Left lobe of liver (tissue), 2 donors: ENCODE results near the gene CFAP91. TPM values are rescaled to one million over a fixed set of nuclear protein-coding genes. Genes with fewer than 3 reads are reported as not detected.
"Not testable (repeated sequence)": the region's sequence is repeated elsewhere in the genome, so short reads cannot be mapped to it uniquely, and the experiment has no call there.

Source experiments
- ATAC-seq: fragments of 200-7000 bp; cut with Tn5 transposase; one replicate; pipeline ENCODE4 v1.9.1; 2020; ENCODE audit warnings: mild to moderate bottlenecking, moderate library complexity
- DNase-seq: peaks from one replicate; pipeline ENCODE4 v3.0.0-alpha.2; 2020; ENCODE audit warnings: low spot score
- total RNA-seq: library from RNA; stranded (reverse); gene quantifications from one replicate; pipeline ENCODE4 v1.2.1, GENCODE V29; 2021
- donor health status: DM: no; HTN: no; CAD: no; lungs with moderate emphysema.
- donor health status: DM: no; HTN: yes; CAD: no.

CFAP91 gene
- total RNA-seq, 1 donor from 2014 or later: 0.55 TPM

DNA sequence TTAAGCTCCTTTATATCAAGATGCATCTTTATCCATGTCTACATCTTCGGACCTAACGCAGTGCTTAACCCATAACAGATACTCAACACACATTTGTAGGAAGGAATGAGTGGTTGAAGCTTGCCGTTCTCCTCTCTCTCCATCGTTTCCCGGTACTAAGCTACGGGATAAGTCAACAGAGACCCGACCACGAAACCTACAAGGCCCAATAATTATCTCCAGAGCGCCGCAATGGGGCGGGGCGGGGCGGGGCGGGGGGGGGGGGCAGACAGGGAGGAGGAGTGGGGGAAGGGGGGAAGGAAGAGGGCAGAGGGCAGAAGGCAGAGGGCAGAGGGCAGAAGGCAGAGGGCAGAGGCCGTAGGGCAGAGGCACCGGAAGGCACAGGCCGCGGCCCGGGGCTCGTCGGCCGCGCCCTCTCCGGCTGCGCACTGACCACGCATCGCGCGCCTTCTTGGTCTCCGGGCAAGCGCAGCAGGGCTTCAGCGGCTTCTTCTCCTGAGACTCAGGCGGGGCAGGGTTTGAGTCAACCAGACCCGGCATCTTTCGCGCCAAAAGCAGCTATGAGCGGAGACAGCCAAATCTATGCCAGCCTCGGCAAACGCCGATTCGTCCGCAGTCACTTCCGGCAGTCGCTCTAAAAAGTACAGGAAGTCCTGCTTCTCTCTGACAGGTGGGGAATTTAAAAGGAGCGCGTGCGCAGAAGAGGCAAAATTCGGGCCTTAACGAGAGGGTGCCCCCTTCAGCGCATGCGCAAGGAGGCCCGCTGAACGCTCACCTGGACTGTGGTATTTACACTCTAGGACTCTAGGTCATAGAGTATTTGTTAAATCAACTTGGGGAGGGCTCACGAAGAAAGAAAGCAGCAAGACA is 25.8 kb upstream of the CFAP91 start, which contains the start of gene COX17:
Gene COX17, minus strand, starts transcription at position 636 of the 870 bp plus-strand sequence. Its CDS starts 96 bp downstream, at position 540.
- ATAC-seq (peak; percentile 97), DNase-seq (peak; percentile 99)

DNA sequence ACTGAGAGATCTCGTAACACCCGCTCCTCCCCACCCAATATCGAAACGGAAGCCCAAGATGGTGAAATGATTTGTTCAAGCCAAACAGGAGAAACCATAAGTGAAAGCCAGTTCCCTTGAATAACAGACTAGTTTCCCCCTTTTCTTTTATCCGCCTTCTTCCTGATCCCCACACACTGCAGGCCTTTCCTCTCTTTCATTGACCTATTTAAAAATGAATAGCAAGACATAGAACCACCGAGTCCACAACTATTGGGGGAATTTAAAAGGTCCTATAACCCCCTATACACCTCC is 25.2 kb upstream of the CFAP91 start:
- DNase-seq (no peak), ATAC-seq (no peak)

DNA sequence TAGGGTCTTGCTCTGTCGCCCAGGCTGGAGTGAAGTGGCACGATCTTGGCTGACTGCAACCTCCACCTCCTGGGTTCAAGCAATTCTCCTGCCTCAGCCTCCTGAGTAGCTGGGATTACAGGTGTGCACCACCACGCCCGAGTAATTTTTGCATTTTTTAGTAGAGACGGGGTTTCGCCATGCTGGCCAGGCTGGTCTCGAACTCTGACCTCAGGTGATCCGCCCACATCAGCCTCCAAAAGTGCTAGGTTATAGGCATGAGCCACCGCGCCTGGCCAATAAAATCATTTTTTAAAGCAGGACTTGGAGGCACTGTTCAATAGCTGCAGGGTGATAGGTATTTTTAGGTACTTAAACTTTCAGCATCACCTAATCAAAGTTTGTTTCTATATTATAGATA is 24.6 kb upstream of the CFAP91 start:
- ATAC-seq, DNase-seq: not testable (repeated sequence)

DNA sequence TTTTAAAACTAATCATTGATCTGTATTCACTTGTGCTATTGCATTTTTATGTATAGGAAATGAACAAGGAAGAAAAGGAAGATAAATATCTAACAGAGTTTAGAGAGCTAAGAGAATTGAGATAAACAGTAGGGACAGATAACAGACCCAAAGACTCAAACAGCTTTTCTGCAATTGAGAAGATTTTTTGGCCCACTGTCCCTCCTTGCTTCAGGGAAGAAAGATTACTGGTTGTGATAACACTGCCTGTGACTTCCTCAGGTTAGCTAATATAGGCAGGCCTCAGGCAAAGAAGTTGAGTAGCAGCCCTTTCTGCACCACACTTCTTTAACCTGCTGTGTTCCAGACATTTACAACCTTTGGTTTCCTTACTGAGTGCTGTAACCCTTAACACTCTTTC is 22.9 kb upstream of the CFAP91 start:
- ATAC-seq (no peak), DNase-seq (no peak)

DNA sequence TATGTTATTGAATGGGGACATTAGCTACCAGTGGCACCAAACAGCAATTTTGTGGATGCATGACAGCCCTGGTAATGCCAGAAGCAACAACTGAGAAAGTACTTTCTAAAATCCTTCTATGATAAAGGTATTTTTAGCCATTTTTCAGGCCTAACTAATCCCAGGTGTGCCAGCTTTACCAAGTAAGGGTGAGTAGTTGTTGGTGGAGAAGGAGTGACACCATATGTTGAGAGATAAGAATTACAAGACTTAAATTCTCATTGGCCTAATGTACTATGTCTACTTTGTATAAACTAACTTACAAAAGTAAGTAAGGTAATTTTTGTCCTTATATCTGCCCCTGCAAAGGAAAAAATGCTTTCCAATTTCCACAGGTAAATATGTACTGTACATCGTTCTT is 21.5 kb upstream of the CFAP91 start:
- no peak for DNase-seq
- peak; percentile 15 for ATAC-seq

DNA sequence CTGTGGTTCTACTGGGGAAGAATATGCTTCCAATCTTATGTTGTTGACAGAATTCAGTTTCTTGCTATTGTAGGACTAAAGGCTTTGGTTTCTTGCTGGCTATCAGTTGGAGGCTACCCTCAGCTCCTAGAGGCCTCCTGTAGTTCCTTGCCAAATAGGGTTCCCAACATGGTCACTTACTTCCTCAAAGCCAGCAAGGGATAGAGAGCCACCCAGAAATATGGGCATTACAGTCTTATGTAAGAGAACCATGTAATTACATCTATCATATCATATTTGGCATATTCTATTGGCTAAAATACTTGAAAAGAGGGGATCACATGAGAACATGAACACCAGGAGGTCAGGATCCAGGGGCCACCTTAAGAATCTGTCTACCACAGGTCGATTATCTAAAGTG is 19.4 kb upstream of the CFAP91 start:
- no peak for ATAC-seq

DNA sequence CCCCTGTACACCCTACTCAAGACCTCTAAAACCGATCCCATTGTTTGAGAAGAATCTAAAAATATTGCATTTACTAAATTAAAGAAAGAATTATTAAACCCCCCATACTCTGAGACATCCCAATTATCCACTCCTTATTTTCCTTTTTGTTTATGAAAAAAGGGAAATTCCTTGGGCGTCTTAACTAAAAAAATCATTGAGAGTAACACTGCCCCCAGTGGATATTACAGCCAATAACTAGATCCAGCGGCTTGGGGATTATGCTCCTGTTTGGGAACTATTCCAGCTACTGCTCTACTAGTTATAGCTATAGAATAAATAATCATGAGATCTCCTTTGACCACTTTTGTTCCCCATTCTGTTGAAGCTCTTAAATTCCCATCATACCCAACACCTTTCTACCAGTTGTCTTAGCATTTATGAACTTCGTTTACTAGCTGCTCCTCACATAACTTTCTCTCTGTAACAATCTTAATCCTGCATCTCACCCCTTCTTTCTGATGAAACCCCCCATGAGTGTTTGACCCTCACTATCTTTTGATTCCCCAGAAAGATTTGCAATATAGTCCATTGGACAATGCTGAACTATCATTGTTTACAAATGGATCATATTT is 12.7 kb upstream of the CFAP91 start:
- peak; percentile 81 for ATAC-seq

More for the DNA sequence above, 19.4 kb upstream of the CFAP91 start:
- DNase-seq: no peak

DNA sequence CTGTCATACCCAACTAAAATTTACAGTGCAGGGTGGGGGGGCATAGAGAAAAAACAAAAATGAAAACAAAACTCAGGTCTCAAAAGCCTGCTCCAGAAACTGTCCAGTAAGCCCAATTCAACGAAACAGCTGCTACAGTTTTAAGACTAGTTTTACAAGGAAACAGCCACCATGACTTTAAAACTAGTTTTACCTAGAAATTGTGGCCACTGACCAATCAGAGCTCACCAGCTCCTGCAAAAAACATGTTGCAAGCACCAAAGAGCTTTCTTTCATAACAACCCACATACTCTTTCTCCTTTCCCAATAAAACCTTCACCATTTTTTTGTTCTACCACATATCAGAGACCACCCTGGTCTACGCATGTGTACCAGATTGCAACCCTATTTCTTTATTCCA is 7.3 kb upstream of the CFAP91 start:
- no peak for ATAC-seq
- no peak for DNase-seq

More for the DNA sequence above, 12.7 kb upstream of the CFAP91 start:
- DNase-seq: no peak

DNA sequence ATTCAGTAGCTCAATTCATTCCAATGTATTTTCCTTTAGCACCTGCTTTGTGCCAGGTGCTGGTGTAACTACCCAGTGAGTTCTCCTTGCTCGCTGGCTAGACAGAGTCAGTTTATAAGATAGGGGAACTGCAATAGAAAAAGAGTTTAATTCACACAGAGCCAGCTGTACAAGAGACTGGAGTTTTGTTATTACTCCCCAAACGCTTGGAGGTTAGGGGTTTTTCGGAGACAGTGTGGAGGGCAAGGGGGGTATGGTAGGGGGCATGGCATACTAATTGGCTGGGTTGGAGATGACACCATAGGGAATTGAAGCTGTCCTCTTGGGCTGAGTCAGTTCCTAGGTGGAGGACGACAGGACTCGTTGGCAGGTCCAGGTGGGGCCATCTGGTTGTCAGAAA is 5.4 kb upstream of the CFAP91 start:
- ATAC-seq (no peak), DNase-seq (no peak)

DNA sequence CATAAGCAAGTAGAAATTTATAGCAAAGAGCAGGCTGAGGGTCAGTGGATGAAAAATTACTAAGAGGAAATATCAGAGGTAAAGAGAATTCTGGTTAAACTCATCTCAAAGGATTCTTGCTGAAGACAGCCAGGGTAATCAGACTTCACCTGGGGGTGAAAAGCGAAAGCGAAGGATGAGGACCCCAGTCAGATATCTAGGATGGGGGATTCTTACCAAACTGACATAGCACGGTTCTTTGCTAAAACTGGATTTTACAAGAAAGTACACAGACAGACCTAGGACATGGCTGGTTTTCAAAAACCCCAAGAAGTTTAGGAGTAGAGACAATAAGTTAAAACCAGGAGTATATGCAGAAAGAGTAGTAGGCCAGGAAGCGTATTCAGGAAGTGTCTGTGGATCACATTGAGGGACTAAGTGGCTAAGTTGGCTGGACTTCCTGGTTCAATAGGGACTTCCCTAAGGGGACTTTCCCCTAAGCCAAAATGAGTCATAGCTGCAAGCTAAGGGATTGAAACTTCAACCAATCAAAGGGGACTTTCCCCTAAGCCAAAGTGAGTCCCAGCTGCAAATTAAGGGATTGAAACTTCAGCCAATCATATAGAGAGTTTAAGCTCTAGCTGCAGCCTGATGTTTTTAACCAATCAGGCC is 2.4 kb upstream of the CFAP91 start:
- DNase-seq (no peak), ATAC-seq (no peak)

DNA sequence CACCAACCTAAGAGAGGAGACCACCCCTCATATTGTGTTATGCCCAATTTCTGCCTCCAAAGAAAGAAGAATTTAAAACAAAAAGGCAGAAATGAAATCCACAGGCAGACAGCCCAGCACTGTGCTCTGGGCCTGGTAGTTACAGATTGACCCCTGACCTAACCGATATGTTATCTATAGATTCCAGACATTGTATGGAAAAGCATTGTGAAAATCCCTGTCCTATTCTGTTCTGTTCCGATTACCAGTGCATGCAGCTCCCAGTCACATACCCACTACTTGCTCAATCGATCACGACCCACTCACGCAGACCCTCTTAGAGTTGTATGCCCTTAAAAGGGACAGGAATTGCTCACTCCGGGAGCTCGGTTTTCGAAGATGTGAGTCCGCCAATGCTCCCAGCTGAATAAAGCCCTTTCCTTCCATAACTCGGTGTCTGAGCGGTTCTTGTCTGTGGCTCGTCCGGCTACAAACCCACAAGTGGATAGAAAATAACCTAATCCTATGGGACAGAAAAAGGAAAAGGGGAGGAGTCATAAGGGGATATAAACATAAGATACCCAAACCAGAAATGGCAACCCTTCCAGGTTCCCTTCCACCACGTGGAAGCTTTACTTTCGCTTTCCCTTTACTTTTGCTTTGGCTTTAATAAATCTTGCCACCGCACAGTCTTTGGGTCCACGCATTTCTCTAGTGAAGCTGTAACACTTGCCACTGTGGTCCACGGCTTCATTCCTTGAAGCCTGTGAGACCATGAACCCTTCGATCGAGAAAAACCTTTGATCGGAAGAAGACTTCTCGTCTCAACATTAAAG is 1.7 kb upstream of the CFAP91 start:
- ATAC-seq (peak; percentile 14), DNase-seq (no peak)

DNA sequence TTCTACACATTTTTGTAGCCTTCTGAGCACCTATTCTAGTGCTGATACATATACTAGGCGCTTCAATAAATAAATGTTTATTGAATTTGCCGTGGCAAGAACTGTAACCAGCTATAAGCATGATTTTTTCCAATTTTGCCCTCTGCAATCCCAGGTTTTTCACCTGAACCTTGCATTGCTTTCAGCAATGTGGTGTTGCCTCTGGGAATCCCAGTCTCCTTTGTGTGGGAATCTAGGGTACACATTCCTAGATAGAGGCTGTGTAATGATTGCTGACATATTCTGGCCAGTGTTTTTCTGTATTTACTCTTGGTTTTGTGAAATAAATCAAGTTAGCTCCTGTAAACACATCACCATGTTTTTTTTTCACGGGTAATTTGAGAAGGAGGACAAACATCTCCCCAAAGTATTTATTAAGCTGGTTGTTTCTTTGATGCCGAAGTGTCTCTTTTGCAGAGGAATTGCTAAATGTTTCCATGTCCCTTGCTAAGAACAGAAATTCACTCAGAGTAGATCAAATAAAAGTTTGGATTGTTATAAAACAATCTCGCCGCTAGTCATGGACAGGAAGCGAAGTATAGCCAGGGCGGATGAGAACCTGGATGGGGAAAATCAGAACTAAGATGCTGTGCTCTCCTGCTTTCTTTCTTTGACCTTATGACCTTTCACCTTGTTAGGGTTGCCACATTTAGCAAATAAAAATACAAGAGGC is 1.2 kb downstream of the CFAP91 start:
- DNase-seq (no peak), ATAC-seq (peak; percentile 15)

DNA sequence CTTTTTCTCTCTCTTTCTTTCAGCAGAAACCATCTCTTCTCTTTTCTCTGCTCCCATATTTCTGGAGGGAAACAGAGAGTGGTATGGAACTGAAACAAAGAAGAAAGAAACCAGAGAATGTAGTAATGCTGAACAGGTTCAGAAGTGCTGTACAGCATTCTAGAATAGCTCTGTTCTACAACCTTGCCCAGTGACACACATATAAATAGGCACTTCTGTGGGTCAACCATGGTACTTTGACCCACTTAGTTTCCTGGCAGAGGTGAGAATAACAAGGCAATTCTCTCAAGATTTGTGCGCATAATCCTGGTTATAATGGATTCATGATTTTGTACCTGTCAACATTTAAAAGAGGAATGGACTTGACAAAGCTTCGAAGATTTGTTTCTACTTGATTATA is 12.3 kb downstream of the CFAP91 start:
- peak; percentile 78 for ATAC-seq

DNA sequence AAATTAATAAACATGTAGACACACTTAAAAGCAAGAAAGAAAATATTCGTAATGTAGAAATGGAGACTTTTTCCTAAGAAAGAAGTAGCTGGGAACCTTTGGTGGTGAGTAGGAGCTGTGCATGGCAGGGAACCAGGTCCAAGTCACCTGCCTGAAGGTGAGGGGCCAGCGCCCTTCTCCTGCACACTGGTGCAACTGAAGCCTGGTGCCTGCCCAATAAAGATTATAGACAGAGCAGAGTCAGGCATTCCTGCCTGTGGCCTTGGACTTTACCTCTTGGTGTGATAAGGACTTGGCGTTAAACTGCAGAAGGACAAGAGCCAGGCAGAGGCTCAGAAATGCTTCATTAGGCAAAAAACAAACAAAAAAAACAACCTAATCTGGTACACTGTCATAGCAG is 14.2 kb downstream of the CFAP91 start:
- peak; percentile 95 for ATAC-seq
- DNase-seq: peak; percentile 89

More for the DNA sequence above, 12.3 kb downstream of the CFAP91 start:
- DNase-seq: no peak

DNA sequence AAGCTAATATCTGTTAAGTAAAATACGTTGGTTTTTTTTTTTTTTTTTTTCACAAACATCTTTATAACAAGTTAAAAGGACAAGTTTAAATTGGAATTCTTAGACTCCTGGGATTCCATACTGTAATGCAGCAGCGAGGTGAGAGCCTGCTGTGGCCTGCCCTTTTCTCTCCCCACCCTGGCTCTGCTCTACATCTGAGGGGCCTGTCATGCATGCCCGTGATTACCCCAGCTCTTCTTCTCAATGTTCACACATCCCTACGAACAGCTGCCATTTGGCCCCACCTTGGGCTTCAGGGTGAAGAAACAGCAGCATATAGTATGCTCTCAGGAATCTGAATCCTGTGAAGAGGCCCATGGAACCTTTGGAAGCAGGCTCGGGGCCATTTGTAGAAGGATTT is 14.7 kb downstream of the CFAP91 start:
- DNase-seq (no peak), ATAC-seq (no peak)

DNA sequence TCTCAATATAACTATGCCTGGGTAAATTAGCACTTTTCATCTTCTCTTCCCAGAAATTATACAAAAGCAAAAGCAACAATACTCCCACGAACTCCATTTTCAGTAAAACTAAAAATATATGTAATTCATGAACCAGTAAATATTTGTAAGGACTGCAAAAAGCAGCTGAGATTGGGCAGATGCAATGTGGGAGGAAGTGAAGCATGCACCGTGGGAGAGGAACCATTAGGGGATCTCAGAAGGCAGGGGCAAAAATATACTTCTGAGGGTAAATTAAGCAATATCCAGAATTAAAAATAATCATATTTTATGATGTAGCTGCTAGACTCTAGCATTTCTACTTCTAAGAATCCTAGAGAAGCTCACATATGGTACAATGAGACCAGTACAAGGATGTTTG is 20.2 kb downstream of the CFAP91 start:
- no peak for ATAC-seq
- no peak for DNase-seq

DNA sequence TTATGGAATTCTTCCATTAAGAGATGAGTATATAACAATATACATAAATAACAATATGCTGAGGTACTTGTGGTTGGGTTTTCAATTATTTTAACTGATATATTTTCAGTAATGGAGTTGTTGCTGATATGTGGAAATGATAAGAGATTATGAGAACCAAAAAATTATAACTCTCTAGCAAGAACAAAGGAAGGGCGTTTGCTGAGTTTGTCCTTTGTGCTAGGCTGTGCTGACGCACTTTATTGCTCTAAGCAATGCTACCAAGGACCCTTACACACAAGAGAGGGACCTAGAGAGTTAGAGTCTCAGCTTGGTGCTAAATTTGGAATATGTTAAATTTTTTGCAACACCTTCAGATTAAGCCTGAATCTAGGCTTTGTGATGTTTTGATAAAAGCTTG is 24.1 kb downstream of the CFAP91 start:
- ATAC-seq (no peak), DNase-seq (no peak)

DNA sequence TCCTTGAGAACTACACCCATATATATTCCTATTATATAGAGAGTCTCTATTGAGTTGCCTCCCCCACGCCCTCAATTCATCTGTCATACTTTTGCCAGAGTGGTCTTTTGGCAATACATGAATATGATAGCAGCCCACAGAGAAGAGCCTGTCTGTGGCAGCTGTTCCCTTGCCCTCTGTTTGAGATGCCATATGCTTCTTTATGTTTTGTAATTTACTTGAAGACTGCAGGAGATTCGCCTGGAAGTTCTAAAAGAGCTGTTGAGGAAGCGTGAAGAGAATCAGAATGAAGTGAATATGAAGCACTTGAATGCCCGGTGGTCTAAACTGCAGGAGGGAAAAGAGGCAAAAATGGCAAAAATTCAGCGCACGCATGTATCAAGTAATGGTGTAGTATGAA is 27.2 kb downstream of the CFAP91 start:
- DNase-seq (no peak), ATAC-seq (no peak)

DNA sequence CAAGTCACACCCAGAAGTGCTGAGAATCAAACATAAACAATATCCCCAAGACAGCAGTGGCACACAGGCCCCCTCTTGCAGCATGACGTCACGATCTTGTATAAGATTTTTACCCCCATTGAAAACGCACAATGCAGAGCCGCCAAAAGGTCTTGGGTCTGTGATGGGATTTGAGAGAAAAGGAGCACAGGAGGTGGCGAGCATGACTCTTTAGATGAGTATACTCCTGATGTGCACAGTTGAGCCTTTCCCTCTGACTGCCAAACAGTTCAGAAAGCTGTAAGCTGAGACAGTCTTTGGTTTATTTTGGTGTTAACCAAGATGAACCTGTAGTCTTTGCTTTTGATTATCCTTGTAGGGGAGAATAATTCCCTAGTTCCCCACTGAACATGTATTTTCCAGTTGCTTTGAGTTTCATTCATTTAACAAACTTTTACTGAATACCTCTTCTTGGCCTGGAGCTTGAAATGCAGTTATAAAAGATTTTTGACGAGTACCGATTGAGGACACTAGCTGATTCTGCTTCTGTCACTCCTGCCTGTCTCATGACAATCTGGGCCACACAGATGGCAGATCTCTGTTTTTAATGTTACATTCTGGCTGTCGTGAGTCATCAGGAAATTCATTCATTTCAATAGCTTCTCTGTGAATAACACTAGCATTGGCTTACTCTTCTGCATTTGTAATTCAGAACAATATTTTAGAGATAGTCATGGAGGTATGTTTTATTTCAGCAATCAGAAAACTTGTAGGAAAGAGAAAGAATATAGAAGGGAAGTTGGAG is 28.9 kb downstream of the CFAP91 start:
- ATAC-seq: no peak
- DNase-seq: no peak

DNA sequence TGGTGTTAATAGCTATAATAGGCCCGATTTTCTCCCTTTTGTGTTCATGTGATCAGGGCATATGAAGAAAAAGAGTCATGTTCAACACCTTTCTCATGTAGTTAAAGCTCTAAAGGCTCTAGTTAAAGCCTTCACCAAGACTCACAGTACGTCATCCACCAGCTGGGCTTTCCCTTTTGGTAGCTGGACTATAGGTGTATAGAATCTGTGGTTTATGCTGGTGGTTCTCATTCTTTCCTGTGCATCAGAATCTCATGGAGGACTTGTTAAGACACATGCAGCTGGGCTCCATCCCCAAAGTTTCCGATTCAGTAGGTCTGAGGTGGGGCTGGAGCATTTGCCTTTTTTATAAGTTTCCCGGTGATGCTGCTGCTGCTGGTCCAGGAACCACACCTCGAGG is 31.0 kb downstream of the CFAP91 start:
- DNase-seq (no peak), ATAC-seq (no peak)
